ENCODE results near the gene NXPE4.

Gene NXPE4

DNA sequence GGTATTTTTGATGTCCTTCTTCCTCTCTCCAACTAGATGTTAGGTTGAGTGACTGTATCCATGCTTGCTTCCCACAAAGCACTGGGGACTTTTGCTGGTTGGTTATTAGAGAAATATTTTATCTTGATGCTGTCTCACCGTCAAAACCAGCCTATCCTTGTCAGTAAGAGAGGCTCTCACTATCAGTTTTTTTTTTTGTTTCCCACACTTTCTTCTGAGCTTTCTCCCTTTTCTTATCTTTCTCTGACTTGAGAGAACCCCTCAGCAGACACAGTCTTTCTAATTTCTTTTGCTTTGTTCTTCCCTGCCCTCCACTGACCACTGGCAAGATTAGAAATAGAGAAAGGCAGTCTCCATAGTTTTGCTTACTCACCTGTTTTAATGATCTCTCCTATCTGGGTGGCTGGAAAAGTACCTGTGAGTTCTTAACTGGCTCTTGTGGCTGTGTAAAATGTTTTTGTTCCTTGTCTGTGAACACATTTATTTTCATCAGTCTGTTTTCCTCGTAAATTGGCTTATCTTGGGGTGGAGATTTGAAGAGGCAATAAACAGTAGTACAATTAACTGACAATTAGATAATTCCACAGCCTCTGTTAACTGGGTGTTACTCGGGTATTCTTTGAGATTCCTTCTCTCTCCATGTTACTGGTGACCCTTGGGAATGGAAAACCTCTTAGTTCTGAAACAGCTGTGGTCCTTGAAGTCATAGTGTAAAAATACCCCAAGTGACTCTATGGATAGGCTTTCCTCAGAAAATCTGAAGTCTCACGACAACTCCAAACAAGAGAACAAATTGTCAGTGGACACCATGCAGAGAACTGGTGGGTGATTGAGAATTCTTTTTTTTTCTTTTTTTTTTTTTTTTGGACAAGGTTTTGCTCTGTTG is 35.9 kb downstream of the NXPE4 start, which contains the start of gene NXPE1:
TSS of gene NXPE1 (minus strand) at position 457 of the 886 bp plus-strand sequence. CDS start 8,680 bp downstream, outside the sequence.
- no peak for DNase-seq (ENCODE audit: low spot score)

DNA sequence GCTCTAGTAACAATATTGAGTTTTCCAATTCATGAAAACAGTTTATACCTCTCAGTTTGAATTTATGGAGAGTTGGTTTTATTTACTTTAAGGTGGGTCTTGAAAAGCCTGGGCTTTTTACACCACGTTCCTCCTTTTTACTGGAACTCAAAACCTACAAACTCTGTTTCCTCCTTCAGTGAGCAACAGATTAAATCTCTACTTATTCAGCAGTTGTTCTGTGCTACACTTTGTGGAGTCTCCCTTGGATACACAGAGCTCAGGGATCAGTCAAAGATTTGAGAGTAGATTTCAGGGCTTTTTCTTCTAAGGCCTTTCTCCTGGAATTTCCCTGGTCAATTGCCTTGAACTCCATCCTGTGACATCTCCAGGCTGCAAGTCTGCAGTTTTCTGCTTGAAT is 39.5 kb downstream of the NXPE4 start:
- DNase-seq (ENCODE audit: low spot score) = no peak

DNA sequence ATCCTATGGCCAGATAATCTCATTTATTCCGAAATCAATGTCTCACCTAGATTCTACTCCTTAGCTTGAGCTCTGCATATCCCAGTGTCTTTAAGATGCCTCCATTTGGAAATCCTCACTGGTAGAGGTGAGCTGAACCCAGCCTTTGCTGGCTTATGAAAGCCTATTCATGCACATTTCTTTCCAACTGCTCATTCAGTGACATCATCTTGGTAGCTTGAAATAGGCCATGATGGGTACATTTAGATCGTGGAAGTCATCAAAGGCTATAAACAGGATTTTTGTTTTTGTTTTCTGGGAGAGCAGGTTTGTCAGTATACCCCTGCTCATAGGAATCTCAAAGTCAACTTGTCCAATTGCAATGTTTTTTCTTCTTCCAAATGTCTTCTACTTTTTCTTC is 41.9 kb downstream of the NXPE4 start:
- DNase-seq (ENCODE audit: low spot score) = no peak

DNA sequence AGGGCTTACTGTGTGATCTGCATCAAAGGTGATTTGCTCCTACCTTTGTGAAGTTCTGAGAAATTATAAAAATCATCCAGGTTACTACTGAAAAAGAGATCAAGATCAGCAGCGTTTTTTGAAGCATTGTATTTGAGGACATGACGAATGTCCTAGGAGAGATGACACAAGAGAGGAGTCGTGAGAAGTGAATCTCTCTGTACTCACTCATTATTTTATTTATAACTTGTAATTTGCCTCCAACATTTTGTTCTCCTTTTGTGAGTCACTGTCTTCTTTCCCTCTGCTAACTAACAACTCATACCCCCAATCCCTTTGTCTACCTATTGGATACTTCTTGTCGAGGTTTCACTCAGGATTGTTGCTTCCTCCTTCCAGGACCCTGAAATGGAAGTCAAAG is 44.5 kb downstream of the NXPE4 start:
- DNase-seq (ENCODE audit: low spot score) = no peak

DNA sequence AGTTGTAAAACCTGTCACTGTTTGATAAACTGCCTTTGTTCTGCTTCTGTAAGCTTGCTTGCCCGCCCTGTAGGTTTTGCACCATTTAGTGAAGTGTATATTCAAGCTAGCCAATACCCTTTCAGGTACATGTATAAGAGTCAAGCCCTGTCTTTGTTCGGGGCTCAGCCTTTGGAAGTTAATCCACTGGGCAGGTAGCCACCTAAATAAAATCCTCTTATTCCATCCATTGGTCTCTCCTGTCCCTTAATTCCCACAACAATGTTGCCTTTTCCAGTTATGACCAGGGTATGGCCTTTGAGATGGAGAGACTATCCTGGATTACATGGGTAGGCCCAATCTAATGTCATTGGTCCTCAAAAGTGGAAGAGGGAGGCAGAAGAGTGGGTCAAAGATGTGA is 69.9 kb downstream of the NXPE4 start:
- no peak for DNase-seq (ENCODE audit: low spot score)

DNA sequence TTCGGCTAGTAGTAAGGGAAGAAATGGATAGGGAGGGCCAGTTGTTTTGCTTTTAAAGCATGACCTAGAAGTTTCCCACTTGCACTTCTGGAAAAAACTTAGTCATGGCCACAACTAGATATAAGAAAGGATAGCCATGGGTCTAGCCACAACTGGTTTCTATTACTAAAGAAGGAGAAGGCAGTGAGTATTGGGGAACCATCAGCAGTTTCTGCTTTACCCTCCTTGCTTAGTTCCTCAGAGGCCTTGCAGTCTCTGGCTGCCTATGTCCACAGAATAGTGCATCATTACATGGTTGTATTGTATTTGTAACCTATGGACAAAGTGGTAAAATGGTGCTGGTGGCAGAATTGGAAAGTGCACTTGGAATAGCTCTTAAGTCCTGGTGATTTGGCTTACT is 71.5 kb downstream of the NXPE4 start:
- DNase-seq (ENCODE audit: low spot score) = no peak

DNA sequence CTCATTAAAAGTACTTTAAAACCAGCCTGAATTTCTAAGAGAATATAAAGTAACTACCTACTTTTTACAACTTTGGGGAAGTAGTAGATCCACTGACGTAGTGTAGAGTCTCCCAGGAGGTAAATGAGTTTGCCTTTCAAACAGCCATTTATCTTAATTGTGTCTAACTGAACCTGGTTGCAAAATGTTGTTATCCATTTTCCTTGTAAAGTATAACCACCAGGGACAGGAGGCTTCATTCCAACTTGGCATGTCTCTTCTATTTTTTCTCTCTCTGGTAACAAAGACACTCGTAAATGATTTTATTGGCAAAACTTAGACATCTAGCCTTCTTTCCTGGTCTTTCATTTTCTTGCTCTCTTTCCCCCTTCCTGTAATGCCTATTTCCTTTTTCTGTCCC is 72.8 kb downstream of the NXPE4 start:
- no peak for DNase-seq (ENCODE audit: low spot score)

All from COLO829 (cell line).